ENCODE data around the gene ARID5B.
A peak's percentile ranks its signal among the peaks of the same experiment; 100 is the strongest.

ARID5B gene

DNA sequence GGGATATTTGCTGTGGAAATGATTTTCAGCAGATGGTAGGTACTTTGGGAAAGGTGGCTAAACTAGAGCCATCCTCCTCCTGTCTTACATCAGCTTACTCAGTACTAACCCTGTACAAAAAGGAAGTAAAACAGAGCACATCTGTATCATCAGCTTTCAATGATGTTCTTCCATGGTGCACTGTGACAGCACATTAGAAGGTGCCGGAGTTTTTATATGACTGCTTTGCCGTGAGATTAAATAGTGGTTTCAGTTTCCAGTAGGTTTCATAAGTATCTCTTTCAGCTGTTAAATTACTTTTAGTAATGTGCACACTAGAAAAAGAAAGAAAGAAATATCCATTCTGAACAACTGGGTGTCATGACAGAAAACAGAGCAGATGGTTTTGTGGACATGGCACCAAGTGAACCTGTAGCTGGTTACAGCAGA is 86.5 kb downstream of the ARID5B start:
- TF ChIP-seq, protein P1, sequence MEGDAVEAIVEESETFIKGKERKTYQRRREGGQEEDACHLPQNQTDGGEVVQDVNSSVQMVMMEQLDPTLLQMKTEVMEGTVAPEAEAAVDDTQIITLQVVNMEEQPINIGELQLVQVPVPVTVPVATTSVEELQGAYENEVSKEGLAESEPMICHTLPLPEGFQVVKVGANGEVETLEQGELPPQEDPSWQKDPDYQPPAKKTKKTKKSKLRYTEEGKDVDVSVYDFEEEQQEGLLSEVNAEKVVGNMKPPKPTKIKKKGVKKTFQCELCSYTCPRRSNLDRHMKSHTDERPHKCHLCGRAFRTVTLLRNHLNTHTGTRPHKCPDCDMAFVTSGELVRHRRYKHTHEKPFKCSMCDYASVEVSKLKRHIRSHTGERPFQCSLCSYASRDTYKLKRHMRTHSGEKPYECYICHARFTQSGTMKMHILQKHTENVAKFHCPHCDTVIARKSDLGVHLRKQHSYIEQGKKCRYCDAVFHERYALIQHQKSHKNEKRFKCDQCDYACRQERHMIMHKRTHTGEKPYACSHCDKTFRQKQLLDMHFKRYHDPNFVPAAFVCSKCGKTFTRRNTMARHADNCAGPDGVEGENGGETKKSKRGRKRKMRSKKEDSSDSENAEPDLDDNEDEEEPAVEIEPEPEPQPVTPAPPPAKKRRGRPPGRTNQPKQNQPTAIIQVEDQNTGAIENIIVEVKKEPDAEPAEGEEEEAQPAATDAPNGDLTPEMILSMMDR (conservative IDR thresholded peaks at IDR 0.05; ENCODE audit: low read depth), result no peak
- ChIA-PET CTCF (interaction anchor here (0.5 to 0.7 kb wide), 2 partner anchors 433 to 1747 kb away, joined by 3 to 4 read pairs; no protein-coding TSS in a partner anchor), POLR2A (ENCODE audit: low non-redundant PET) (no interaction called here)
- no peak overlapping the region for H3K27ac ChIP-seq
- no peak for DNase-seq (ENCODE audit: low spot score)

DNA sequence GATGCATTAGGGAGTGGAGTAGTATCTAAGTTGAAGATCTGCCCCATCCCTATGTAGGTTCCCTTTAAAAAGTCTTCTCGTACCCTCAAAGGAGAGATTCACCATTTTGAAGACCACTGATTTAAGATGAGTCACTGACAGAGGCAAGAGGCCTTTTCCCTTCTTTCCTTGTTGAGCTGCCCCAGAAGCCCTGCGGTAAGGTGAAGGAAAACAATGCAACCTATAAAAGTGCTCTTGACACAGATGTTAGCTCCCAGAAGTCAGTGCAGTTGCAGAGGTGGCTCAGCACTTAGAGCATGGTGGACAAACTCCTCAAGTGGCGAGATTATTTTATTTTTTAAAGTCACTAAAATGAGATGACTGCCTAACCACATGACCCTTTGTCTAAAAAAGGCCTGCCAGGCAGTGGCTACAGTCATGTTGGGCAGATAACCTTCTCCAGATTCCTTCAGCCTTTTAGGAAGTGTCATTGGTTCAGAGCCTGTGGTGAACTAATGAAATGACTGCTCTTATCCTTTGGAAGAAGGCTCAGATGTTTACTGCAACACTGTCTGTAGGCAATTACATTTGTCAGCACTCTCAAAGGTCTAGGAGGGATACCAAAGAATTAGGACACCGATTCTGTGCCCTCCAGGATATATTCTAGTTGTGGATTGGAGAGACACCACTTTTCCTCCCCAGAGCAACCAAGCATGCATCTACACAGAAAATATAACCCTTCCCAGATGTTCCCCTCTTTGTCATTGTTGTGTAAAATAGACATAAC is 88.7 kb downstream of the ARID5B start:
- no peak overlapping the region for H3K27ac ChIP-seq
- ChIA-PET CTCF (interaction anchor here (0.9 kb wide), 1 partner anchor 48 kb away, joined by 4 read pairs; no protein-coding TSS in a partner anchor), POLR2A (ENCODE audit: low non-redundant PET) (no interaction called here)
- DNase-seq (ENCODE audit: low spot score), result no peak
- TF ChIP-seq, protein P1 (conservative IDR thresholded peaks at IDR 0.05; ENCODE audit: low read depth), result no peak

DNA sequence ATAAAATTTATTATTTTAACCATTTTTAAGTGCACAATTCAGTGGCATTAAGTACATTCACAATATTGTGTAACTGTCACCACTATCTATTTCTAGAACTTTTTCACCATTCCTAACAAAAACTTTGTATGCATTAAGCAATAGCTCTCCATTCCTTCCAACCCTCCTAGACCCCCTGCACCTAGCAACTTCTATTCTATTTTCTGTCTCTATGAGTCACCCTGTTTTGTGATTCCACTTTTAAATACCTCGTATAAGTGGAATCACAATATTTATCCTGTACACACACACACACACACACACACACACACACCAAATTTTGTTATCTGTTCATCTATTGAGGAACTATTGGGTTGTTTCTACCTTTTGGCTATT is 89.2 kb downstream of the ARID5B start:
- ChIA-PET POLR2A (ENCODE audit: low non-redundant PET) (no interaction called here), CTCF (no interaction called here)
- DNase-seq (ENCODE audit: low spot score), result no peak
- TF ChIP-seq, protein P1 (conservative IDR thresholded peaks at IDR 0.05; ENCODE audit: low read depth), result no peak
- H3K27ac ChIP-seq, result no peak overlapping the region

DNA sequence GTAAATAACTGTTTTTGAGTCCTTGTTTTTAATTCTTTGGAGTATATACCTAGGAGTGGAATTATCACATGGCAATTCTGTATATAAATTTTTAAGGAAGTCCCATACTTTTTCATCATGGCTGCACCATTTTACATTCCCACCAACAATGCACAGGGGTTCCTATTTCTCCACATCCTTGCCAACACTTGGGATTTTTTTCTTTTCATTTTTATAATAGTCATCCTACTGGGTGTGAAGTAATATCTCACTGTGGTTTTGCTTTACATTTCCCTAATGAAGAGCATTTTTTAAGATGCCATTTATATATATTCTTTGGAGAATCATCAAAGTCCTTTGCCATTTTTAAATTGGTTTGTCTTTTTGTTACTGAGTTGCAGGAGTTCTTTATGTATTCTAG is 89.7 kb downstream of the ARID5B start:
- DNase-seq (ENCODE audit: low spot score), result no peak
- CTCF ChIA-PET, result no interaction called here
- H3K27ac ChIP-seq, result no peak overlapping the region; the same call in 1 of the 2 replicates
- POLR2A ChIA-PET (ENCODE audit: low non-redundant PET), result no interaction called here
- TF ChIP-seq, protein P1 (conservative IDR thresholded peaks at IDR 0.05; ENCODE audit: low read depth), result no peak

DNA sequence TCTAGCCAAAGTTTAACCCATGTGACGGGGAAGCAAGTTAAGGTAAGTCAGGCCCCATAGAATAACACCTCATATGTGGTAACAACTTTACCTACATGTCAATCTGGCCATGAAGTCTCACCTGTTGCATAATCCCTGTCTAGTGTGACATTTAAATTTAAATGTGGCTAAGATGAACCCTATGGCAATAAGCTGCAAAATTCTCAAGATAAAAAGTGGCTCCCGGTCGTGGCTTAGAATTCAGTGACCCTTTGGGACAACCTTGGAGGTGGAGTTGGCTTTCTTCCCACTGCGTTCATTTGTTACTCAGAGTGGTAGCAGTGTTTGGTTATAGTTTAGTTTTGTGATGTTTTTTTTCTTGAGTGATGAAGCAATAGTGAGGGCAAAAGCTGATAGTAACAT is 90.6 kb downstream of the ARID5B start:
- POLR2A ChIA-PET (ENCODE audit: low non-redundant PET), result no interaction called here
- H3K27ac ChIP-seq, result peak overlapping the region; percentile 69
- no peak for DNase-seq (ENCODE audit: low spot score)
- TF ChIP-seq, protein P1 (conservative IDR thresholded peaks at IDR 0.05; ENCODE audit: low read depth), result no peak
- CTCF ChIA-PET, result interaction anchor here (0.6 kb wide), 3 partner anchors 253 to 852 kb away, joined by 3 to 6 read pairs (median 3); no protein-coding TSS in a partner anchor

DNA sequence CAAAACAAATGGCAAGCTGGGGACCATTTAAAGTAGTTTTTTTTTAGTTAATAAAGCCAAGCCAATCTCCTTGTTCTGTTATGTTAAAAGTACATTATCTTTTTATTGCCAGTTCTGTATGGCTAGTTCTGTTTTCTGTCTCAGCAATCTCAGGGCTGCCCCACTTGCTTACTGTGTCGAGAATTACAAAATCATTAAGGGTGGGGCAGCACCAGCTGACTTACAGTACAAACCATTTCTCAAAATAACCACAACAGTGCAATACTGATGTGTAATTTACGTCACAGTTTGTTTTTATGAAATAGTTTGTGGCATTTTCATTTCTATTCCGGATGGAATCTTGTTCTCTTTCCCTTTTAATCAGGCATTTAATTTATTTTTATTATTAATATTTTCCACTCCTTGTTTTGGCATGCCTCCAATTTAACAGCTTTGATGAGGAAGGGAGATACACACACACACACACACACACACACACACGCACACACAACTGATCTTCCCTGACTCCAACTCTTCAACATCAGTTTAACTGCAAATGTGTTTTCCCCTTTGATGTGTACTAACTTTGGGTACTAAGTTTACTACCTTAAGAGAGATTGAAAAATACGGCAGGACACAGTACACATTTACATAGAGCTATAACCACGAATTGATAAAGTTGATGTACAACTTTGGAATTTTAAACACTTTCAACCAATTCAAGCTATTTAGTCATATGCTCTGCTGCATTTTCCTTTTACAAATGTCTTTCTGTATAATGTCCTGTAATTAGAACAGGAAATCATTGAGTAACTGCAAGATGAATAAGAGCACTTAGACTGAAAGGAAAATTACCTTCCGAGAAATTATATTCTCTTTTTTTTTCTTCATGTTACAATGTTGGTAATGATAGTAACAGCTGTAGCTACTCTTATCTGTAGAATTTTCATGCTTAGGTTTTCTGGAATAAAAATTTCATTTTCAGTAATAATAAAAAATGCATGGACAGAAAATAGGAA is 91.5 kb downstream of the ARID5B start:
- DNase-seq (ENCODE audit: low spot score), result peak; percentile 71
- ChIA-PET CTCF (interaction anchor here (0.6 to 2.0 kb wide), 3 partner anchors 96 to 853 kb away, joined by 3 to 13 read pairs (median 6); no protein-coding TSS in a partner anchor), POLR2A (ENCODE audit: low non-redundant PET) (no interaction called here)
- TF ChIP-seq, protein P1 (conservative IDR thresholded peaks at IDR 0.05; ENCODE audit: low read depth), result no peak
- H3K27ac ChIP-seq, result no peak overlapping the region
